Measurements from ENCODE around the gene RPP25L. TPM values are rescaled to one million over a fixed set of nuclear protein-coding genes. Genes with fewer than 3 reads are reported as not detected.

RPP25L gene
- total RNA-seq, 1 experiment from 2014 or later = 51.1 TPM

GRCh38 chr9:34625186-34625486 lies 13.2 kb upstream of the RPP25L start:
- CTCF ChIA-PET = no interaction called here
- no peaks in the 10 kb centered on the region for H4K20me1 ChIP-seq (ENCODE audit: insufficient read depth)
- H3K36me3 ChIP-seq (ENCODE audit: control insufficient read depth in 1 of 2, insufficient read depth in 2 of 2, low read length in 2 of 2) = no peaks in the 10 kb centered on the region
- no peak overlapping the region for H3K9ac ChIP-seq (ENCODE audit: low read length)
- no peaks in the 10 kb centered on the region for H3K9me3 ChIP-seq (ENCODE audit: control insufficient read depth in 1 of 2, insufficient read depth in 1 of 2, low read depth in 1 of 2, low read length in 2 of 2)
- RAD21 ChIA-PET (ENCODE audit: low non-redundant PET in 1 of 2, low total read pairs in 2 of 2, uncharacterized antibody in 2 of 2, unreplicated experiment in 2 of 2) = no interaction called here
- no peak overlapping the region for H3K4me3 ChIP-seq (replicated peaks in 1 of 2; ENCODE audit: low read depth in 1 of 2, low read length in 2 of 2)
- no peak overlapping the region for H3K4me2 ChIP-seq (ENCODE audit: low read length)
- no peak overlapping the region for H3K27ac ChIP-seq (ENCODE audit: low read depth, low read length)
- H2AFZ ChIP-seq (ENCODE audit: low read depth, low read length, poor library complexity, severe bottlenecking) = no peak overlapping the region
- H3K79me2 ChIP-seq (ENCODE audit: insufficient read depth, low read length) = no peaks in the 10 kb centered on the region
- DNase-seq (ENCODE audit: low read depth, low spot score) (no peak), ATAC-seq (no peak)
- intact Hi-C loops (cut with micrococcal nuclease) = no loop called here
- BruUV-seq (replicated peaks) = no TSS peak
- peaks cover 8% of the 10 kb centered on the region; the same call in 1 of the 2 replicates for H3K27me3 ChIP-seq (ENCODE audit: insufficient read depth, low read length)
- no peaks in the 10 kb centered on the region for H3K9me2 ChIP-seq (ENCODE audit: insufficient read depth)
- TF ChIP-seq TCF7L2 (IDR thresholded peaks at IDR 0.05; ENCODE audit: borderline replicate concordance, extremely low read depth, insufficient read depth, insufficient read length) (no peak), ZNF274 (IDR thresholded peaks at IDR 0.05; ENCODE audit: low read depth, low read length) (no peak), FOSL1 (IDR thresholded peaks at IDR 0.05; ENCODE audit: low read depth) (no peak), RAD21 (IDR thresholded peaks at IDR 0.05; ENCODE audit: low read depth) (no peak), YY1 (IDR thresholded peaks at IDR 0.05; ENCODE audit: extremely low read depth, insufficient replicate concordance, low read depth, low read length) (no peak), EZH2phosphoT487 (IDR thresholded peaks at IDR 0.05; ENCODE audit: borderline replicate concordance) (no peak), EZH2 (IDR thresholded peaks at IDR 0.05) (no peak), POLR2A (IDR thresholded peaks at IDR 0.05; ENCODE audit: borderline replicate concordance, extremely low read depth, insufficient read depth, insufficient read length) (no peak), SIN3A (IDR thresholded peaks at IDR 0.05; ENCODE audit: low read depth) (no peak), CBX3 (IDR thresholded peaks at IDR 0.05; ENCODE audit: low read depth) (no peak), ELF1 (IDR thresholded peaks at IDR 0.05; ENCODE audit: borderline replicate concordance, low read depth) (no peak), MAX (IDR thresholded peaks at IDR 0.05) (no peak), EGR1 (IDR thresholded peaks at IDR 0.05; ENCODE audit: low read depth) (no peak), JUND (IDR thresholded peaks at IDR 0.05) (no peak), ZFX (IDR thresholded peaks at IDR 0.05) (no peak), SP1 (IDR thresholded peaks at IDR 0.05; ENCODE audit: low read depth) (no peak), POLR2AphosphoS5 (IDR thresholded peaks at IDR 0.05; ENCODE audit: low read depth, low read length) (no peak)
- TF ChIP-seq, protein P1, sequence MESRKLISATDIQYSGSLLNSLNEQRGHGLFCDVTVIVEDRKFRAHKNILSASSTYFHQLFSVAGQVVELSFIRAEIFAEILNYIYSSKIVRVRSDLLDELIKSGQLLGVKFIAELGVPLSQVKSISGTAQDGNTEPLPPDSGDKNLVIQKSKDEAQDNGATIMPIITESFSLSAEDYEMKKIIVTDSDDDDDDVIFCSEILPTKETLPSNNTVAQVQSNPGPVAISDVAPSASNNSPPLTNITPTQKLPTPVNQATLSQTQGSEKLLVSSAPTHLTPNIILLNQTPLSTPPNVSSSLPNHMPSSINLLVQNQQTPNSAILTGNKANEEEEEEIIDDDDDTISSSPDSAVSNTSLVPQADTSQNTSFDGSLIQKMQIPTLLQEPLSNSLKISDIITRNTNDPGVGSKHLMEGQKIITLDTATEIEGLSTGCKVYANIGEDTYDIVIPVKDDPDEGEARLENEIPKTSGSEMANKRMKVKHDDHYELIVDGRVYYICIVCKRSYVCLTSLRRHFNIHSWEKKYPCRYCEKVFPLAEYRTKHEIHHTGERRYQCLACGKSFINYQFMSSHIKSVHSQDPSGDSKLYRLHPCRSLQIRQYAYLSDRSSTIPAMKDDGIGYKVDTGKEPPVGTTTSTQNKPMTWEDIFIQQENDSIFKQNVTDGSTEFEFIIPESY (IDR thresholded peaks at IDR 0.05; ENCODE audit: extremely low read depth, insufficient replicate concordance, low read length) = no peak
- TF ChIP-seq, protein P2, sequence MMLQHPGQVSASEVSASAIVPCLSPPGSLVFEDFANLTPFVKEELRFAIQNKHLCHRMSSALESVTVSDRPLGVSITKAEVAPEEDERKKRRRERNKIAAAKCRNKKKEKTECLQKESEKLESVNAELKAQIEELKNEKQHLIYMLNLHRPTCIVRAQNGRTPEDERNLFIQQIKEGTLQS (IDR thresholded peaks at IDR 0.05) = no peak
- TF ChIP-seq, protein P3, sequence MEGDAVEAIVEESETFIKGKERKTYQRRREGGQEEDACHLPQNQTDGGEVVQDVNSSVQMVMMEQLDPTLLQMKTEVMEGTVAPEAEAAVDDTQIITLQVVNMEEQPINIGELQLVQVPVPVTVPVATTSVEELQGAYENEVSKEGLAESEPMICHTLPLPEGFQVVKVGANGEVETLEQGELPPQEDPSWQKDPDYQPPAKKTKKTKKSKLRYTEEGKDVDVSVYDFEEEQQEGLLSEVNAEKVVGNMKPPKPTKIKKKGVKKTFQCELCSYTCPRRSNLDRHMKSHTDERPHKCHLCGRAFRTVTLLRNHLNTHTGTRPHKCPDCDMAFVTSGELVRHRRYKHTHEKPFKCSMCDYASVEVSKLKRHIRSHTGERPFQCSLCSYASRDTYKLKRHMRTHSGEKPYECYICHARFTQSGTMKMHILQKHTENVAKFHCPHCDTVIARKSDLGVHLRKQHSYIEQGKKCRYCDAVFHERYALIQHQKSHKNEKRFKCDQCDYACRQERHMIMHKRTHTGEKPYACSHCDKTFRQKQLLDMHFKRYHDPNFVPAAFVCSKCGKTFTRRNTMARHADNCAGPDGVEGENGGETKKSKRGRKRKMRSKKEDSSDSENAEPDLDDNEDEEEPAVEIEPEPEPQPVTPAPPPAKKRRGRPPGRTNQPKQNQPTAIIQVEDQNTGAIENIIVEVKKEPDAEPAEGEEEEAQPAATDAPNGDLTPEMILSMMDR (IDR thresholded peaks at IDR 0.05 in 2 of 3, conservative IDR thresholded peaks at IDR 0.05 in 1 of 3; ENCODE audit: borderline replicate concordance in 1 of 3, insufficient read depth in 1 of 3, low read depth in 2 of 3, low read length in 2 of 3) = no peak
- POLR2A ChIA-PET = no interaction called here
- H3K4me1 ChIP-seq (ENCODE audit: control insufficient read depth in 1 of 2, insufficient read depth in 2 of 2, low read length in 2 of 2) = peaks cover 6 to 18% of the 10 kb centered on the region in 2 experiments; a peak in 3 of 4 replicates

Measured in HCT116 (cell line).